ENCODE data around the gene CMAS.

- TF ChIP-seq CTCF (IDR thresholded peaks at IDR 0.05) (no peak), POLR2AphosphoS5 (IDR thresholded peaks at IDR 0.05; ENCODE audit: low read depth, low read length) (no peak), REST (IDR thresholded peaks at IDR 0.05; ENCODE audit: insufficient read depth in 1 of 2, low read depth in 2 of 2, low read length in 1 of 2) (no peak), SIN3A (IDR thresholded peaks at IDR 0.05; ENCODE audit: borderline replicate concordance, insufficient read depth, low read depth, low read length) (no peak), TCF7L2 (IDR thresholded peaks at IDR 0.05; ENCODE audit: low read depth, low read length) (no peak)
These were observed 5.2 kb downstream of the CMAS start for GRCh38 chr12:22051114-22051698.

All from Panc1 (cell line).